Liver (tissue), 9 donors: ENCODE measurements around the gene DNMBP. TPM values are rescaled to one million over a fixed set of nuclear protein-coding genes. Genes with fewer than 3 reads are reported as not detected.

Experiments used
- DNase-seq: peaks from one replicate; pipeline ENCODE4 v3.0.0-alpha.2; 2017; ENCODE audit warnings: low spot score
- H3K27ac ChIP-seq, 2 donors: one replicate each; pipeline ENCODE4 v1.7.0; 2013; ENCODE audit warnings: inconsistent platforms in 2 of 2, low read length in 2 of 2, control low read depth in 1 of 2, low read depth in 1 of 2, mild to moderate bottlenecking in 1 of 2
- H3K27me3 ChIP-seq, 4 donors: one replicate each; pipeline versions ENCODE4 v1.6.1 to v1.7.0; 2013; ENCODE audit warnings: low read length in 3 of 4, inconsistent platforms in 1 of 4, mild to moderate bottlenecking in 1 of 4, moderate library complexity in 1 of 4; ENCODE audit not compliant: control insufficient read depth in 4 of 4, insufficient read depth in 4 of 4
- H3K36me3 ChIP-seq, 4 donors: one replicate each; pipeline versions ENCODE4 v1.6.1 to v1.7.0; 2013; ENCODE audit warnings: low read length in 3 of 4, mild to moderate bottlenecking in 3 of 4, low read depth in 1 of 4, moderate library complexity in 1 of 4; ENCODE audit not compliant: control insufficient read depth in 4 of 4, insufficient read depth in 3 of 4
- H3K4me1 ChIP-seq, 4 donors: one replicate each; pipeline versions ENCODE4 v1.6.1 to v1.7.0; 2013; ENCODE audit warnings: low read length in 3 of 4, mild to moderate bottlenecking in 3 of 4, moderate library complexity in 1 of 4; ENCODE audit not compliant: control insufficient read depth in 4 of 4, insufficient read depth in 4 of 4
- H3K4me3 ChIP-seq, 3 donors: one replicate each; pipeline versions ENCODE4 v1.6.1 to v1.7.0; 2013; ENCODE audit warnings: low read length in 3 of 3, control low read depth in 1 of 3, low read depth in 1 of 3, mild to moderate bottlenecking in 1 of 3
- H3K9ac ChIP-seq, 2 donors: one replicate each; pipeline ENCODE4 v1.7.0; 2013; ENCODE audit warnings: low read length in 2 of 2, mild to moderate bottlenecking in 2 of 2, moderate library complexity in 2 of 2, control low read depth in 1 of 2, low read depth in 1 of 2
- H3K9me3 ChIP-seq, 4 donors: one replicate each; pipeline versions ENCODE4 v1.6.1 to v1.7.0; 2013; ENCODE audit warnings: low read length in 3 of 4; ENCODE audit not compliant: control insufficient read depth in 4 of 4
- ATF3 ChIP-seq: IDR thresholded peaks from 2 replicates; pipeline ENCODE4 v1.6.1; 2016; ENCODE audit warnings: antibody characterized with exemption
- CTCF ChIP-seq: fragments of 150-350 bp; IDR thresholded peaks from 2 replicates; pipeline ENCODE4 v1.5.1; 2017; ENCODE audit warnings: improper control_type of control experiment, low read depth, low read length; ENCODE audit not compliant: missing input control
- EGR1 ChIP-seq, 2 donors: IDR thresholded peaks; 2 replicates each; pipeline ENCODE4 v1.6.1; 2016 to 2018; ENCODE audit warnings: antibody characterized with exemption in 2 of 2, low read depth in 2 of 2
- FOXA1 ChIP-seq: IDR thresholded peaks from 2 replicates; pipeline ENCODE4 v1.6.1; 2016; ENCODE audit warnings: antibody characterized with exemption
- FOXA2 ChIP-seq: IDR thresholded peaks from 2 replicates; pipeline ENCODE4 v1.6.1; 2016; ENCODE audit warnings: antibody characterized with exemption
- GABPA ChIP-seq, 2 donors: IDR thresholded peaks in 1 of 2; conservative IDR thresholded peaks in 1 of 2; 2 replicates each; pipeline ENCODE4 v1.6.1; 2016; ENCODE audit warnings: antibody characterized with exemption in 2 of 2, mild to moderate bottlenecking in 1 of 2, moderate library complexity in 1 of 2
- HNF4A ChIP-seq, 2 donors: conservative IDR thresholded peaks; 2 replicates each; pipeline ENCODE4 v1.6.1; 2016; ENCODE audit warnings: antibody characterized with exemption in 2 of 2, mild to moderate bottlenecking in 2 of 2
- HNF4G ChIP-seq: IDR thresholded peaks from 2 replicates; pipeline ENCODE4 v1.6.1; 2016; ENCODE audit warnings: antibody characterized with exemption
- JUND ChIP-seq, 2 donors: IDR thresholded peaks; 2 replicates each; pipeline ENCODE4 v1.6.1; 2016; ENCODE audit warnings: antibody characterized with exemption in 2 of 2
- MAX ChIP-seq: IDR thresholded peaks from 2 replicates; pipeline ENCODE4 v1.6.1; 2016; ENCODE audit warnings: antibody characterized with exemption
- REST ChIP-seq: IDR thresholded peaks from 2 replicates; pipeline ENCODE4 v1.6.1; 2016; ENCODE audit warnings: antibody characterized with exemption, mild to moderate bottlenecking
- RXRA ChIP-seq, 2 donors: IDR thresholded peaks; 2 replicates each; pipeline ENCODE4 v1.6.1; 2017 to 2018; ENCODE audit warnings: antibody characterized with exemption in 2 of 2, mild to moderate bottlenecking in 1 of 2
- SP1 ChIP-seq: IDR thresholded peaks from 2 replicates; pipeline ENCODE4 v1.6.1; 2018; ENCODE audit warnings: antibody characterized with exemption, mild to moderate bottlenecking
- TAF1 ChIP-seq: conservative IDR thresholded peaks from 2 replicates; pipeline ENCODE4 v1.6.1; 2016; ENCODE audit warnings: antibody characterized with exemption, mild to moderate bottlenecking
- YY1 ChIP-seq: IDR thresholded peaks from 2 replicates; pipeline ENCODE4 v1.6.1; 2016; ENCODE audit warnings: antibody characterized with exemption, mild to moderate bottlenecking
- ZBTB33 ChIP-seq: IDR thresholded peaks from 2 replicates; pipeline ENCODE4 v1.6.1; 2016; ENCODE audit warnings: antibody characterized with exemption
- WGBS: extraction: QIAGEN DNeasy Blood & Tissue Kit; methylation state at CpG from one replicate; pipeline ENCODE4 v1.1.7; 2013; 5-methylcytosine and 5-hydroxymethylcytosine counted together
- polyA plus RNA-seq, 2 donors: library from polyadenylated mRNA; stranded (reverse) in 1 of 2; unstranded in 1 of 2; fragments of 200-250 nt in 1 of 2; fragments of >200 nt in 1 of 2; fragmentation: Nextera tagmentation in 1 of 2; extraction: Ambion mirVana in 1 of 2; gene quantifications; one replicate each; pipeline versions ENCODE4 v1.2.1 to v1.2.3, GENCODE V29; 2013 to 2015
- total RNA-seq, 2 donors: library from RNA; depleted of rRNA; stranded (reverse); fragments of >200 nt; gene quantifications; one replicate each; pipeline ENCODE4 v1.2.3, GENCODE V29; 2014
- donor health status: healthy.
- donor health status: healthy.
- donor health status: healthy.
- donor health status: healthy.
- donor health status: healthy.

The DNMBP gene
- total and polyA plus RNA-seq, 4 donors: 3.8 to 12.6 (median 5.3) TPM

- Histone ChIP-seq H3K9me3 (no peaks in the 10 kb centered on the region), H3K4me3 (no peak overlapping the region), H3K4me1 (no peaks in the 10 kb centered on the region), H3K27ac (no peak overlapping the region), H3K27me3 (no peaks in the 10 kb centered on the region), H3K9ac (no peak overlapping the region), H3K36me3 (peaks cover 21 to 77% (median 50%) of the 10 kb centered on the region in 4 donors)
- DNase-seq: no peak
- WGBS: 96% methylated on average over 4 of the region's 4 CpGs
- TF ChIP-seq YY1 (no peak), FOXA1 (no peak), SP1 (no peak), REST (no peak), JUND (IDR thresholded peaks at IDR 0.05) (no peak), HNF4A (conservative IDR thresholded peaks at IDR 0.05) (no peak), GABPA (IDR thresholded peaks at IDR 0.05 in 1 of 2, conservative IDR thresholded peaks at IDR 0.05 in 1 of 2) (no peak), ZBTB33 (no peak), HNF4G (no peak), ATF3 (no peak)
These were observed 115.1 kb downstream of the DNMBP start for GRCh38 chr10:99894613-99895012.

GRCh38 chr10:99888622-99889021, 121.1 kb downstream of the DNMBP start:
- H3K27ac ChIP-seq: no peak overlapping the region

More at GRCh38 chr10:99888622-99889021, 121.1 kb downstream of the DNMBP start:
- Histone ChIP-seq H3K36me3 (peaks cover 17 to 69% (median 42%) of the 10 kb centered on the region in 4 donors), H3K4me1 (peaks cover 0 to 4% (median 0%) of the 10 kb centered on the region in 4 donors), H3K9me3 (no peaks in the 10 kb centered on the region), H3K27me3 (no peaks in the 10 kb centered on the region), H3K9ac (no peak overlapping the region), H3K4me3 (no peak overlapping the region)
- TF ChIP-seq HNF4G (no peak), ZBTB33 (no peak), FOXA2 (no peak), FOXA1 (no peak), CTCF (no peak), EGR1 (IDR thresholded peaks at IDR 0.05; ENCODE audit: low read depth in 2 of 2) (no peak), ATF3 (no peak), RXRA (IDR thresholded peaks at IDR 0.05) (no peak), MAX (no peak), HNF4A (conservative IDR thresholded peaks at IDR 0.05) (no peak), SP1 (no peak), TAF1 (no peak), JUND (IDR thresholded peaks at IDR 0.05) (no peak), GABPA (IDR thresholded peaks at IDR 0.05 in 1 of 2, conservative IDR thresholded peaks at IDR 0.05 in 1 of 2) (no peak), YY1 (no peak), REST (no peak)
- DNase-seq: no peak
- WGBS: 87% methylated on average over 4 of the region's 4 CpGs
